PC-3 (cell line): ENCODE results near the gene NFIL3.

ENCODE experiments used
- CTCF ChIP-seq: fragments of 300-600 bp; sonication (generic); conservative IDR thresholded peaks from 2 replicates; pipeline ENCODE4 v1.5.1; 2017; ENCODE audit warnings: antibody characterized with exemption, low read depth, mild to moderate bottlenecking, low read length
- EZH2 ChIP-seq: fragments of 300-600 bp; sonication (generic); IDR thresholded peaks from one replicate; pipeline ENCODE4 v1.6.1; 2017; ENCODE audit warnings: antibody characterized with exemption, mild to moderate bottlenecking, low read length; ENCODE audit not compliant: unreplicated experiment

GRCh38 chr9:91445135-91445534, 21.5 kb upstream of the NFIL3 start:
- TF ChIP-seq CTCF = no peak
- TF ChIP-seq EZH2 = no peak
